Activated T-helper 1 cell treated with anti-CD3 and anti-CD28 coated beads, Interleukin-12 subunit alpha, Interleukin-12 subunit beta, Interleukin-2, Interleukin-4 antibody, amounts not matched to agents 30 ng/mL and 10 ng/mL and 1 ng/mL, durations not matched to agents 14 hours and 24 hours and 36 hours (primary cell): Measurements from ENCODE around the gene F8. TPM values are rescaled to one million over a fixed set of nuclear protein-coding genes. Genes with fewer than 3 reads are reported as not detected.

Experiments
- DNase-seq: peaks from one replicate; pipeline ENCODE4 v3.0.0; 2021; ENCODE audit warnings: low spot score
- H3K27ac Mint-ChIP-seq: one replicate; pipeline ENCODE4 v1.8.0; 2021; ENCODE audit warnings: mild to moderate bottlenecking, mixed read lengths
- H3K27me3 Mint-ChIP-seq: one replicate; pipeline ENCODE4 v1.8.0; 2022; ENCODE audit warnings: mild to moderate bottlenecking, moderate library complexity, mixed read lengths; ENCODE audit not compliant: insufficient read depth
- H3K36me3 Mint-ChIP-seq: one replicate; pipeline ENCODE4 v1.8.0; 2021; ENCODE audit warnings: low read depth, mixed read lengths
- H3K4me1 Mint-ChIP-seq: one replicate; pipeline ENCODE4 v1.8.0; 2021; ENCODE audit warnings: low read depth, mixed read lengths
- H3K4me3 Mint-ChIP-seq: one replicate; pipeline ENCODE4 v1.8.0; 2021; ENCODE audit warnings: mild to moderate bottlenecking, moderate library complexity, mixed read lengths
- H3K9me3 Mint-ChIP-seq: one replicate; pipeline ENCODE4 v1.8.0; 2021; ENCODE audit warnings: mixed read lengths
- intact Hi-C: fragments of 100-400 bp; cut with micrococcal nuclease; formaldehyde crosslinking; loops from one replicate; pipeline ENCODE4 v1.15.1; 2024
- total RNA-seq: library from RNA; stranded (reverse); gene quantifications from 2 replicates; pipeline ENCODE4 v1.2.3, GENCODE V29; 2022

F8 gene
- total RNA-seq, result 2.7 and 2.9 TPM in 2 replicates

- no peak for DNase-seq
- Mint-ChIP-seq H3K4me3 (no peak within 1 kb of the TSS), H3K4me1 (no peaks in the 10 kb centered on the region), H3K27me3 (peaks cover 17% of the 10 kb centered on the region), H3K9me3 (no peaks in the 10 kb centered on the region), H3K36me3 (no peaks in the 10 kb centered on the region), H3K27ac (no peak within 1 kb of the TSS)
- intact Hi-C loops, result no loop called here
Measured at GRCh38 chrX:155022585-155022984, at the start of gene F8. TSS of gene F8 (minus strand) at chrX:155022723. CDS start at chrX:155022552, 171 bp downstream.

- Mint-ChIP-seq H3K4me3 (peak overlapping the region; percentile 95), H3K27ac (peak overlapping the region; percentile 93), H3K9me3 (no peaks in the 10 kb centered on the region), H3K27me3 (no peaks in the 10 kb centered on the region), H3K36me3 (peaks cover 28% of the 10 kb centered on the region), H3K4me1 (peaks cover 50% of the 10 kb centered on the region)
- no peak for DNase-seq
- intact Hi-C loops, result loop anchor here (1.0 to 5.0 kb wide), 4 partner anchors 44 to 154 kb away; partner anchors contain the start of gene VBP1
Measured at GRCh38 chrX:155071694-155072280, 49.3 kb upstream of the F8 start.

- intact Hi-C loops, result loop anchor here (1.0 to 5.0 kb wide), 6 partner anchors 14 to 154 kb away; partner anchors contain the start of gene VBP1
- H3K4me3 Mint-ChIP-seq, result peak within 1 kb of the TSS; percentile 95
- H3K27me3 Mint-ChIP-seq, result no peaks in the 10 kb centered on the region
- peak within 1 kb of the TSS; percentile 93 for H3K27ac Mint-ChIP-seq
- peaks cover 25% of the 10 kb centered on the region for H3K36me3 Mint-ChIP-seq
- peak; percentile 72 for DNase-seq
- H3K4me1 Mint-ChIP-seq, result peaks cover 50% of the 10 kb centered on the region
- H3K9me3 Mint-ChIP-seq, result no peaks in the 10 kb centered on the region
Measured at GRCh38 chrX:155070975-155071693, 48.6 kb upstream of the F8 start, which contains the start of the genes BRCC3, CMC4 and MTCP1. TSS of gene BRCC3 (plus strand) at chrX:155071508. CDS start at chrX:155071528, 20 bp downstream. TSS of gene CMC4 (minus strand) at chrX:155071136. CDS start at chrX:155064023, 7,113 bp downstream. TSS of gene MTCP1 (minus strand) at chrX:155071136. CDS start at chrX:155066010, 5,126 bp downstream.

- Mint-ChIP-seq H3K4me1 (peaks cover 50% of the 10 kb centered on the region), H3K9me3 (no peaks in the 10 kb centered on the region), H3K4me3 (peak overlapping the region; percentile 86), H3K36me3 (peaks cover 24% of the 10 kb centered on the region), H3K27me3 (no peaks in the 10 kb centered on the region), H3K27ac (peak overlapping the region; percentile 82)
- no peak for DNase-seq
- intact Hi-C loops, result loop anchor here (1.0 to 5.0 kb wide), 5 partner anchors 13 to 153 kb away; partner anchors contain the start of gene VBP1
Measured at GRCh38 chrX:155070663-155070974, 48.1 kb upstream of the F8 start.

- Mint-ChIP-seq H3K36me3 (peaks cover 18% of the 10 kb centered on the region), H3K4me3 (peak overlapping the region; percentile 86), H3K4me1 (peaks cover 44% of the 10 kb centered on the region), H3K27me3 (no peaks in the 10 kb centered on the region), H3K27ac (peak overlapping the region; percentile 82), H3K9me3 (no peaks in the 10 kb centered on the region)
- no peak for DNase-seq
- intact Hi-C loops, result loop anchor here (1.0 to 5.0 kb wide), 5 partner anchors 13 to 153 kb away; partner anchors contain the start of gene VBP1
Measured at GRCh38 chrX:155070038-155070437, 47.5 kb upstream of the F8 start.

- Mint-ChIP-seq H3K36me3 (peaks cover 17% of the 10 kb centered on the region), H3K27ac (no peak overlapping the region), H3K4me3 (peak overlapping the region; percentile 86), H3K4me1 (peaks cover 41% of the 10 kb centered on the region), H3K27me3 (no peaks in the 10 kb centered on the region), H3K9me3 (no peaks in the 10 kb centered on the region)
- DNase-seq, result no peak
- intact Hi-C loops, result no loop called here
Measured at GRCh38 chrX:155069414-155069813, 46.9 kb upstream of the F8 start.

GRCh38 chrX:155068165-155068564 is 45.6 kb upstream of the F8 start:
- H3K9me3 Mint-ChIP-seq, result no peaks in the 10 kb centered on the region
- H3K27me3 Mint-ChIP-seq, result no peaks in the 10 kb centered on the region
- H3K4me1 Mint-ChIP-seq, result peaks cover 29% of the 10 kb centered on the region
- H3K4me3 Mint-ChIP-seq, result peak overlapping the region; percentile 31
- peaks cover 7% of the 10 kb centered on the region for H3K36me3 Mint-ChIP-seq
- no peak overlapping the region for H3K27ac Mint-ChIP-seq
- intact Hi-C loops, result no loop called here
- DNase-seq, result no peak

GRCh38 chrX:155065035-155065734 is 42.7 kb upstream of the F8 start:
- no peaks in the 10 kb centered on the region for H3K27me3 Mint-ChIP-seq
- no peaks in the 10 kb centered on the region for H3K9me3 Mint-ChIP-seq
- H3K4me1 Mint-ChIP-seq, result peaks cover 22% of the 10 kb centered on the region
- no peaks in the 10 kb centered on the region for H3K36me3 Mint-ChIP-seq
- intact Hi-C loops, result no loop called here
- H3K4me3 Mint-ChIP-seq, result no peak overlapping the region
- H3K27ac Mint-ChIP-seq, result no peak overlapping the region
- no peak for DNase-seq

- H3K9me3 Mint-ChIP-seq, result no peaks in the 10 kb centered on the region
- H3K4me3 Mint-ChIP-seq, result no peak overlapping the region
- H3K4me1 Mint-ChIP-seq, result peaks cover 15% of the 10 kb centered on the region
- no peak for DNase-seq
- H3K36me3 Mint-ChIP-seq, result no peaks in the 10 kb centered on the region
- H3K27ac Mint-ChIP-seq, result no peak overlapping the region
- intact Hi-C loops, result no loop called here
- no peaks in the 10 kb centered on the region for H3K27me3 Mint-ChIP-seq
Measured at GRCh38 chrX:155061760-155062159, 39.2 kb upstream of the F8 start.

- H3K4me1 Mint-ChIP-seq, result peaks cover 35% of the 10 kb centered on the region
- H3K27me3 Mint-ChIP-seq, result no peaks in the 10 kb centered on the region
- peaks cover 13% of the 10 kb centered on the region for H3K36me3 Mint-ChIP-seq
- peak; percentile 22 for DNase-seq
- peak overlapping the region; percentile 62 for H3K4me3 Mint-ChIP-seq
- intact Hi-C loops, result loop anchor here (1.0 kb wide), 4 partner anchors 13 to 139 kb away; no protein-coding TSS in a partner anchor
- no peak overlapping the region for H3K27ac Mint-ChIP-seq
- no peaks in the 10 kb centered on the region for H3K9me3 Mint-ChIP-seq
Measured at GRCh38 chrX:155056877-155057792, 34.6 kb upstream of the F8 start.

- H3K27ac Mint-ChIP-seq, result no peak overlapping the region
- H3K4me1 Mint-ChIP-seq, result peaks cover 35% of the 10 kb centered on the region
- intact Hi-C loops, result no loop called here
- no peaks in the 10 kb centered on the region for H3K27me3 Mint-ChIP-seq
- DNase-seq, result no peak
- H3K9me3 Mint-ChIP-seq, result no peaks in the 10 kb centered on the region
- peaks cover 16% of the 10 kb centered on the region for H3K36me3 Mint-ChIP-seq
- H3K4me3 Mint-ChIP-seq, result no peak overlapping the region
Measured at GRCh38 chrX:155056471-155056870, 33.9 kb upstream of the F8 start.

GRCh38 chrX:155055494-155055893 is 33.0 kb upstream of the F8 start:
- Mint-ChIP-seq H3K4me3 (no peak overlapping the region), H3K27ac (peak overlapping the region; percentile 23), H3K9me3 (no peaks in the 10 kb centered on the region), H3K4me1 (peaks cover 40% of the 10 kb centered on the region), H3K36me3 (peaks cover 17% of the 10 kb centered on the region), H3K27me3 (no peaks in the 10 kb centered on the region)
- DNase-seq, result no peak
- intact Hi-C loops, result no loop called here
